ENCODE measurements around the gene LRRC25.

DNA sequence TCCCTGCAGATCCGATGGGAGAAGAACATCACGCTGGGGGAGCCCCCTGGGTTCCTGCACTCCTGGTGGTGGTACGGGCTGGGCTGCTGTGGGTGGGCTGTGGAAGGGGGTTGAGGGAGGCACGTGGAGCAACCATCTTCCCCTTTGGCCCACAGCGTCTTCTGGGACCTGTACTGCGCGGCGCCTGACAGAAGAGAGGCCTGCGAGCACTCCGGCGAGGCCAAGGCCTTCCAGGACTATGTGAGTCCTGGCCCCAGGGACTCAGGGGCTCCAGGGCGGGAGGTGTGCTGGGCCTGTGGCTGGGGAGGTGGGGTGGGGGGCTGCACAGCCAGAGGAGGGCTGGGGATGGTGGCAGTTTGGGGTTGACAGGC lies 30.3 kb upstream of the LRRC25 start:
- TF ChIP-seq, protein P1, sequence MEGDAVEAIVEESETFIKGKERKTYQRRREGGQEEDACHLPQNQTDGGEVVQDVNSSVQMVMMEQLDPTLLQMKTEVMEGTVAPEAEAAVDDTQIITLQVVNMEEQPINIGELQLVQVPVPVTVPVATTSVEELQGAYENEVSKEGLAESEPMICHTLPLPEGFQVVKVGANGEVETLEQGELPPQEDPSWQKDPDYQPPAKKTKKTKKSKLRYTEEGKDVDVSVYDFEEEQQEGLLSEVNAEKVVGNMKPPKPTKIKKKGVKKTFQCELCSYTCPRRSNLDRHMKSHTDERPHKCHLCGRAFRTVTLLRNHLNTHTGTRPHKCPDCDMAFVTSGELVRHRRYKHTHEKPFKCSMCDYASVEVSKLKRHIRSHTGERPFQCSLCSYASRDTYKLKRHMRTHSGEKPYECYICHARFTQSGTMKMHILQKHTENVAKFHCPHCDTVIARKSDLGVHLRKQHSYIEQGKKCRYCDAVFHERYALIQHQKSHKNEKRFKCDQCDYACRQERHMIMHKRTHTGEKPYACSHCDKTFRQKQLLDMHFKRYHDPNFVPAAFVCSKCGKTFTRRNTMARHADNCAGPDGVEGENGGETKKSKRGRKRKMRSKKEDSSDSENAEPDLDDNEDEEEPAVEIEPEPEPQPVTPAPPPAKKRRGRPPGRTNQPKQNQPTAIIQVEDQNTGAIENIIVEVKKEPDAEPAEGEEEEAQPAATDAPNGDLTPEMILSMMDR (IDR thresholded peaks at IDR 0.05) = no peak
- TF ChIP-seq POLR2A (IDR thresholded peaks at IDR 0.05) = no peak
- TF ChIP-seq EP300 (IDR thresholded peaks at IDR 0.05) = no peak
